GM12875 (cell line): ENCODE measurements around the gene GXYLT2.

Experiments used
- H3K4me3 ChIP-seq: one replicate; pipeline ENCODE4 v1.5.1; 2011; ENCODE audit warnings: low read depth, low read length, control low read depth
- CTCF ChIP-seq: IDR thresholded peaks from 2 replicates; pipeline ENCODE4 v1.5.1; 2011; ENCODE audit warnings: low read depth, mild to moderate bottlenecking, control low read depth, inconsistent platforms, low read length, moderate library complexity, borderline replicate concordance; ENCODE audit not compliant: insufficient read depth

The GXYLT2 gene

GRCh38 chr3:72941245-72941644 lies 53.4 kb downstream of the GXYLT2 start:
- H3K4me3 ChIP-seq, result no peak overlapping the region
- no peak for TF ChIP-seq CTCF

- no peak for TF ChIP-seq CTCF
Observed at GRCh38 chr3:72942427-72942826, 54.6 kb downstream of the GXYLT2 start.

DNA sequence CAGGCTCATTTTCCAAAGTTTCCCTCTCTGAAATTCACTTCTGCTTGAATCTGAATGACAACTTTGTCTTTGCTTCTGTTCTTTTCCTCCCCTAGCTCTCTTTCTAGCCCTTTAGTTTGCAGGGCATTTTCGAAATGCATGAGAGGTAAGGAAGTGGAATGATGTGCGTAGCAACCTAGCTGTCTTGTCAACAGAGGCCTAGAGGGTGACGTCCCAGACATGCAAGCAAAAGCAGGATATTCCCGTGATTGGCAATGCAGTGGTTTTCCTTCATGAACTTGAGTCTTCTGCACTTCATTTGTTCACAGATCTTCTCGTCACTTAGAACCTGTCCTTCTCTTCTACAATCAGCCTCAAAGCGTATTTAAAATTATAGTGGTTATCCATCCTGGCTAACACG lies 56.9 kb downstream of the GXYLT2 start:
- no peak for TF ChIP-seq CTCF
- no peak overlapping the region for H3K4me3 ChIP-seq

More at GRCh38 chr3:72942427-72942826, 54.6 kb downstream of the GXYLT2 start:
- no peak overlapping the region for H3K4me3 ChIP-seq

- TF ChIP-seq CTCF, result no peak
- no peak overlapping the region for H3K4me3 ChIP-seq
Observed at GRCh38 chr3:72947715-72948490, 60.1 kb downstream of the GXYLT2 start.

- TF ChIP-seq CTCF, result no peak
- H3K4me3 ChIP-seq, result no peak overlapping the region
Observed at GRCh38 chr3:72949016-72949415, 61.2 kb downstream of the GXYLT2 start.

DNA sequence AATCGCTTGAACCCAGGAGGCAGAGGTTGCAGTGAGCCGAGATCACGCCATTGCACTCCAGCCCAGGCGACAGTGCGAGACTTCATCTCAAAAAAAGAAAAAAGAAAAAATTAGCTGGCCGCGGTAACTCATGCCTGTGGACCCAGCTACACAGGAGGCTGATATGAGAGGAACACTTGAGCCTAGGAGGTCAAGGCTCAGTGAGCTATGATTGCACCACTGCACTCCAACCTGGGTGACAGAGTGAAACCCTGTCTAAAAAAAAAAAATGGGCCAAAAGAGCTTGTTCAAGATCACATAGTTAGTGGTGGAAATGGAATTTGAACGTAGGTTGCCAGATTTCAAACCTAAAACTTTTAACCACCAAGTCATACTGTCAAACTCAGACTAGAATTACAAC lies 62.5 kb downstream of the GXYLT2 start:
- no peak overlapping the region for H3K4me3 ChIP-seq

More for the DNA sequence above, 62.5 kb downstream of the GXYLT2 start:
- TF ChIP-seq CTCF, result no peak
